HFF-Myc (cell line): ENCODE measurements around the gene ITGA4.

Source experiments
- DNase-seq: peaks from one replicate; pipeline ENCODE4 v3.0.0-alpha.2; 2011; ENCODE audit warnings: low read depth; ENCODE audit errors: extremely low read depth
- H3K4me3 ChIP-seq: replicated peaks from 2 replicates; pipeline ENCODE4 v1.5.1; 2011; ENCODE audit warnings: low read depth, mild to moderate bottlenecking, control low read depth, low read length
- CTCF ChIP-seq: IDR thresholded peaks from 2 replicates; pipeline ENCODE4 v1.5.1; 2012; ENCODE audit warnings: mild to moderate bottlenecking, low read depth, low read length, control low read depth; ENCODE audit errors: missing control alignments

Gene ITGA4

DNA sequence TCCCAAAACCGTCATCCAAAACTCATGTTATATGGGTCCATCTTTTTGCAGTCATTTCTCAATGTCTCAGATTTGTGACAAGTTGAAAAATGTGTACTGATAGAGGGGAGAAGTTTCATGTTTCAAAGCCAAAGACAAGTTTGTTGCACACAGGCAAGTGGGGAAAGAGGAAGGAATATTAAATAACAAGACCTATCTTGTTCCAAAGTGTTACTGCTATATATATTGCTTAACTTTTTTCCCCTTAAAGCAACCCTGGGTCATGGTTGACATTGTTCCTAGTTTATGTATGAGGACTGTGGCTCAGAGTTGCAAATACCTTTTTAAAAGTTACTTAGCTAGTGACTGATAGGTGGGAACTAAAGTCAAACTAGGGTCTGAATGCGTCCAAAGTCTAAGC lies 1.7 kb downstream of the ITGA4 start:
- no peak for TF ChIP-seq CTCF
- H3K4me3 ChIP-seq, result peak overlapping the region; percentile 84
- no peak for DNase-seq

- peak overlapping the region; percentile 84 for H3K4me3 ChIP-seq
- no peak for TF ChIP-seq CTCF
- DNase-seq, result no peak
These were observed 2.4 kb downstream of the ITGA4 start for GRCh38 chr2:181459621-181460021.

- no peak for TF ChIP-seq CTCF
- no peak overlapping the region for H3K4me3 ChIP-seq
These were observed 4.1 kb downstream of the ITGA4 start for GRCh38 chr2:181461056-181461997.

DNA sequence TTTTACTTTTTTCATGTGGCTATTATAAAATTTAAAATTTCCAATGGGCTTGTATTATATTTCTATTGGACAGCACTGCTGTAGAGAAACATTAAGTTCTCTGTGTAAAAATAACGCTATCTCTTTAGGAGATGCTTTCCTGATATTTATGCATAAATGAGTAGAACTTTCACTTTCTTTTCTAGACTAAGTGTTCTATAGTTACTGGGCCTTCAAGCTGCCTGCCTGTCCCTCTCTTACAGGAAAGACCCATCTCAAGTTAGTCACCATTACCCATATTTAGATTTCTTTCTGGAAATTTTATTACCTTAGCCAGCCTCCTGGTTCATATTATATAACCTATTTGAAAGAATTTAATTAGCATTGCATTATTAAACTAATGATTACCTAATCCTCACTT lies 4.8 kb downstream of the ITGA4 start:
- TF ChIP-seq CTCF, result no peak
- DNase-seq, result no peak
- no peak overlapping the region for H3K4me3 ChIP-seq

More at GRCh38 chr2:181461056-181461997, 4.1 kb downstream of the ITGA4 start:
- DNase-seq, result no peak

DNA sequence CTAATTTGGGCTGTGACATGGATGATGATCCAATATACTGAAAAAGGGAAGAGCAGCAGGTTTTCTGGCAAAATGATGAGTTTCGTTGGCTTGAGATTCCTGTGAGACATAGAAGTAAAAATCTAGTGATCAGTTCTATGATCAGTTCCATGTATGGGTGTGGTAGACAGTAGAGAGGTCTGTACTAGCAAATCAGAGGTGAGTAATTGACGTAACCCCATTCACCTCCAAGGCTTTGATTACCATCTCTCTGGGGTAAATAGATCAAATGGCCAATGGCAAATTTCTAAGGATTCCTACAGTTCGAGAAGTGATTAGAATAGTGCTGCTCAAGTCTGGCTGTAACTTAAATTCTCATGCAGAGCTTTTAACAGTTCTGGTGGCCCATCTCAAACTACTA lies 6.4 kb downstream of the ITGA4 start:
- no peak for DNase-seq
- TF ChIP-seq CTCF, result no peak
- H3K4me3 ChIP-seq, result no peak overlapping the region

DNA sequence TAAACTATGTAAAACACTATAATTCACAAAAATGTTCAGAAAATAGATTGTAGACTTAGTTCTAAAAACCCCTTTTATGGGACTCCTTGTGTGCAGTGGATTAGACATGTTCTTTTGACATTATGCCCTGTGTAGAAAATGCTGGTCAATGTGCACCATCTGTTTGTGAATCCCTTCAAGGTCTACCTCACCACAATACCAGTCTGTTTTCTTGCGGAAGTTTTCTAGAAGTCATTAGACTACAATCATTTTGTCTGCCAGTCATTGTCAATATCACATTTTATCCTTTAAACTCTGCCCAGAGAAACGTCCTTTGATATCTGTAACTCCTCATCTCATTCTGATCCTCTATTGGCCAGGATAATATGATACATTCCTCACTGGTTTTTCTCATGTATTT lies 7.8 kb downstream of the ITGA4 start:
- DNase-seq, result no peak
- no peak overlapping the region for H3K4me3 ChIP-seq
- no peak for TF ChIP-seq CTCF
